ENCODE results near the gene MROH7. TPM values are rescaled to one million over a fixed set of nuclear protein-coding genes. Genes with fewer than 3 reads are reported as not detected.

MROH7 gene
- total RNA-seq, result not detected in 2 replicates

DNA sequence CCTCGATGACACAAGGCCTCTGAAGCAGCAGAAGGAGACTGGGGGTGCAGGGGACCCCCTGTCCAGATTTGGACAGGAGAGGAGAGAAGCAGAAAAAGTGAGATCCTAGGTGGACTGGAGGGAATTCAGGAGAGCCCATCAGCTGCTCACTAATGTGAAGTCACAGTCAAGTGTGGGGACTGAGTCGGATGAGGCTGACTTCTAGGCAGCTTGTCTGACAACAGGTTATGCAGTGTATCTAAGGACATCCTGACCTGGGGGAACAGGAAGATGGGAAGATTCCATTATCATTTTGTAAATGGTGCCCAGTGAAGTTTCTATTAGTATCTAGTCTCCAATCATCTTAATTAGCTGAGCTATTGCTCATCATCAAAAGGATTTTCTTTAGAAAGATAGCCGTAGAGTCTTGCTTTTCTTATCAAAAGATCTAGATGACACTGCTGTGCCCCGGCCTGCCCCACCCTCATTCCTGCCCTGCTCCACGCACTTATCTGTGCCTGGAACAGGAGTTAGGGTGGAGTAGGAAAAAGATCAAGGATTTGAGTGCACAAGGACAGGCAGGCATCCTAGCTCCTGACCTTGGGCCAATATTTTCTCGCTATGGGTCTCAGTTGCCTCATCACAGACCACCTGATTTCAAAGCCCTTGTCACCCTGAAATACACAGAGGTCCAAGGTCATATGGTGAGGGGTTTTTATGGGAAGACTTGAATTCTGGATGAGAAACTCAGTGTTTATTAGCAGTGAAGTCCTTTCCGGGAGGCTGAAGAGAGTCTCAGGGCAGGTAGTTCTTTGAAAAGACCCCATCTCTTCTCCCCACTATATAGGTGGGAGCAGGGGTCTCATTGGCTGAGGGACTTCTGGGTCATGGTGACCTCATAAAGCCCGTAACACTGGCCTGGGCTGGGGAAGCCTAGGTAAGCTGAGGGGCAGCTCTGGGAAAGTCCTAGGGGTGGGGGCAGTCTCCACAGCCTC lies at the start of gene MROH7:
Gene MROH7, plus strand, starts transcription at position 924 of the 974 bp plus-strand sequence. CDS start 11,141 bp downstream, outside the sequence.
- TF ChIP-seq CTCF (IDR thresholded peaks at IDR 0.05), result no peak

GRCh38 chr1:54593571-54594160 lies 47.9 kb upstream of the MROH7 start:
- no peaks in the 10 kb centered on the region for H3K4me1 Mint-ChIP-seq
- H3K4me3 Mint-ChIP-seq, result no peak overlapping the region
- H3K27me3 Mint-ChIP-seq, result no peaks in the 10 kb centered on the region
- ATAC-seq (ENCODE audit: low read depth) (no peak), DNase-seq (no peak)
- intact Hi-C loops (cut with micrococcal nuclease), result no loop called here
- CTCF ChIA-PET, result no interaction called here
- H3K27ac Mint-ChIP-seq, result no peak overlapping the region
- TF ChIP-seq CTCF (IDR thresholded peaks at IDR 0.05), result no peak
- POLR2A ChIA-PET, result no interaction called here
- H3K36me3 Mint-ChIP-seq (ENCODE audit: low read depth), result no peaks in the 10 kb centered on the region
- H3K9me3 Mint-ChIP-seq, result no peaks in the 10 kb centered on the region

More for the DNA sequence above, at the start of gene MROH7:
- H3K4me1 Mint-ChIP-seq, result no peaks in the 10 kb centered on the region
- H3K4me3 Mint-ChIP-seq, result no peak within 1 kb of the TSS
- ChIA-PET CTCF (no interaction called here), POLR2A (interaction anchor here (0.5 kb wide), 1 partner anchor 293 kb away, joined by 3 read pairs; no protein-coding TSS in a partner anchor)
- H3K27me3 Mint-ChIP-seq, result peaks cover 11% of the 10 kb centered on the region
- ATAC-seq (ENCODE audit: low read depth) (no peak), DNase-seq (no peak)
- no peak within 1 kb of the TSS for H3K27ac Mint-ChIP-seq
- H3K36me3 Mint-ChIP-seq (ENCODE audit: low read depth), result no peaks in the 10 kb centered on the region
- intact Hi-C loops (cut with micrococcal nuclease), result no loop called here
- peaks cover 7% of the 10 kb centered on the region for H3K9me3 Mint-ChIP-seq

- Mint-ChIP-seq H3K27ac (no peak overlapping the region), H3K4me3 (no peak overlapping the region), H3K4me1 (no peaks in the 10 kb centered on the region), H3K36me3 (ENCODE audit: low read depth) (no peaks in the 10 kb centered on the region), H3K27me3 (no peaks in the 10 kb centered on the region), H3K9me3 (no peaks in the 10 kb centered on the region)
- TF ChIP-seq CTCF (IDR thresholded peaks at IDR 0.05), result no peak
- DNase-seq (no peak), ATAC-seq (ENCODE audit: low read depth) (no peak)
- ChIA-PET CTCF (no interaction called here), POLR2A (no interaction called here)
- intact Hi-C loops (cut with micrococcal nuclease), result no loop called here
Measured at GRCh38 chr1:54594463-54594862, 47.1 kb upstream of the MROH7 start.

DNA sequence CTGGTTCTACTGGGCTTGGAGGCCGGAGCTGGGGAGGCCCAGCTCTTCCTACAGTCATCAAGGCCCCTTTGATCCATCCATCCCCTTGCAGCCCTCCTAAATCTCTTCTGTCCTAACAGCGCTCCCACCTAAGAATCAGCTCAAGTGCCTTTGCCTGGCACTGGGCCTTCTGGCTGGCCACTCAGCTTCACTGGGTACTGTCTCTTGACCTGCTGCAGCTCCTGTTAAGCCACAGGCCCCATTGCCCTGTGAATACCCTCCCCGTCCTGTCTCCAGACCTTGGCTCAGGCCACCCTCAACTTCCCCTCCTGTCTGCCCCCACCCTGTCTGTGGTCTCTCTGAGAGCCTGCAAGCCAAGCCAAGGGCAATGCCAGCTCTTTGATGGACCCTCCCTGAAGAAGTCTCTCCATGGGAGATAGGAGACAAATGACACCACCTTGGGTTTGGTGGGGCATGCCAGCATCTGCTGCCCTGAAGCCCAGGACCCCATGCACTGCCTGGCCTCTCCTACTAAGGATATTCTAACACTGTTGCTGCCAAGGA lies 45.6 kb upstream of the MROH7 start:
- intact Hi-C loops (cut with micrococcal nuclease), result no loop called here
- H3K4me3 Mint-ChIP-seq, result no peak overlapping the region
- POLR2A ChIA-PET, result no interaction called here
- TF ChIP-seq CTCF (IDR thresholded peaks at IDR 0.05), result no peak
- H3K27ac Mint-ChIP-seq, result no peak overlapping the region
- H3K9me3 Mint-ChIP-seq, result no peaks in the 10 kb centered on the region
- H3K36me3 Mint-ChIP-seq (ENCODE audit: low read depth), result no peaks in the 10 kb centered on the region
- CTCF ChIA-PET, result no interaction called here
- ATAC-seq (ENCODE audit: low read depth), result no peak
- no peaks in the 10 kb centered on the region for H3K27me3 Mint-ChIP-seq
- no peaks in the 10 kb centered on the region for H3K4me1 Mint-ChIP-seq
- DNase-seq, result no peak

GRCh38 chr1:54596756-54597155 lies 44.8 kb upstream of the MROH7 start:
- CTCF ChIA-PET, result no interaction called here
- no peak for ATAC-seq (ENCODE audit: low read depth)
- H3K4me3 Mint-ChIP-seq, result no peak overlapping the region
- H3K27ac Mint-ChIP-seq, result no peak overlapping the region
- H3K9me3 Mint-ChIP-seq, result no peaks in the 10 kb centered on the region
- DNase-seq, result no peak
- POLR2A ChIA-PET, result no interaction called here
- intact Hi-C loops (cut with micrococcal nuclease), result no loop called here
- no peak for TF ChIP-seq CTCF (IDR thresholded peaks at IDR 0.05)
- no peaks in the 10 kb centered on the region for H3K27me3 Mint-ChIP-seq
- H3K36me3 Mint-ChIP-seq (ENCODE audit: low read depth), result no peaks in the 10 kb centered on the region
- no peaks in the 10 kb centered on the region for H3K4me1 Mint-ChIP-seq

Data from activated B cell treated with CpG ODN at 0.5 μM for 24 hours (primary cell).